Dendritic cell treated with granulocyte-macrophage colony-stimulating factor and Interleukin-4, amounts not matched to agents 40 ng/mL and 50 ng/mL, for 4 days (primary cell): ENCODE results near the gene IFI44.

ENCODE experiments used
- H3K27ac Mint-ChIP-seq: one replicate; pipeline ENCODE4 v1.8.0; 2022; ENCODE audit warnings: mild to moderate bottlenecking, mixed read lengths
- H3K27me3 Mint-ChIP-seq: one replicate; pipeline ENCODE4 v1.8.0; 2022; ENCODE audit warnings: mild to moderate bottlenecking, mixed read lengths
- H3K36me3 Mint-ChIP-seq: one replicate; pipeline ENCODE4 v1.8.0; 2022; ENCODE audit warnings: low read depth, mixed read lengths
- H3K4me1 Mint-ChIP-seq: one replicate; pipeline ENCODE4 v1.8.0; 2022; ENCODE audit warnings: low read depth, mixed read lengths
- H3K4me3 Mint-ChIP-seq: one replicate; pipeline ENCODE4 v1.8.0; 2022; ENCODE audit warnings: mild to moderate bottlenecking, moderate library complexity, mixed read lengths
- H3K9me3 Mint-ChIP-seq: one replicate; pipeline ENCODE4 v1.8.0; 2022; ENCODE audit warnings: mixed read lengths
- intact Hi-C: fragments of 100-400 bp; cut with micrococcal nuclease; formaldehyde crosslinking; loops from one replicate; pipeline ENCODE4 v1.15.0; 2022

Gene IFI44

GRCh38 chr1:78667939-78668338 is 18.3 kb downstream of the IFI44 start:
- peaks cover under 1% of the 10 kb centered on the region for H3K4me1 Mint-ChIP-seq
- H3K9me3 Mint-ChIP-seq: no peaks in the 10 kb centered on the region
- H3K4me3 Mint-ChIP-seq: no peak overlapping the region
- H3K27me3 Mint-ChIP-seq: no peaks in the 10 kb centered on the region
- H3K27ac Mint-ChIP-seq: no peak overlapping the region
- peaks cover 9% of the 10 kb centered on the region for H3K36me3 Mint-ChIP-seq
- intact Hi-C loops: no loop called here

- Mint-ChIP-seq H3K9me3 (no peaks in the 10 kb centered on the region), H3K27ac (no peak overlapping the region), H3K4me1 (no peaks in the 10 kb centered on the region), H3K4me3 (no peak overlapping the region), H3K27me3 (no peaks in the 10 kb centered on the region), H3K36me3 (peaks cover 4% of the 10 kb centered on the region)
- intact Hi-C loops: no loop called here
Observed at GRCh38 chr1:78668427-78668826, 18.8 kb downstream of the IFI44 start.

GRCh38 chr1:78672428-78672827 is 22.8 kb downstream of the IFI44 start:
- Mint-ChIP-seq H3K27ac (no peak overlapping the region), H3K36me3 (no peaks in the 10 kb centered on the region), H3K9me3 (no peaks in the 10 kb centered on the region), H3K27me3 (no peaks in the 10 kb centered on the region), H3K4me1 (no peaks in the 10 kb centered on the region), H3K4me3 (no peak overlapping the region)
- intact Hi-C loops: no loop called here

GRCh38 chr1:78673120-78673519 is 23.5 kb downstream of the IFI44 start:
- no peaks in the 10 kb centered on the region for H3K36me3 Mint-ChIP-seq
- no peak overlapping the region for H3K27ac Mint-ChIP-seq
- intact Hi-C loops: no loop called here
- no peak overlapping the region for H3K4me3 Mint-ChIP-seq
- H3K4me1 Mint-ChIP-seq: peaks cover 3% of the 10 kb centered on the region
- no peaks in the 10 kb centered on the region for H3K9me3 Mint-ChIP-seq
- H3K27me3 Mint-ChIP-seq: no peaks in the 10 kb centered on the region

- Mint-ChIP-seq H3K4me1 (peaks cover 6% of the 10 kb centered on the region), H3K9me3 (no peaks in the 10 kb centered on the region), H3K27ac (no peak overlapping the region), H3K4me3 (no peak overlapping the region), H3K27me3 (no peaks in the 10 kb centered on the region), H3K36me3 (no peaks in the 10 kb centered on the region)
- intact Hi-C loops: loop anchor here (1.0 to 2.0 kb wide), 2 partner anchors 59 to 532 kb away; no protein-coding TSS in a partner anchor
Observed at GRCh38 chr1:78676347-78676982, 26.8 kb downstream of the IFI44 start.

- Mint-ChIP-seq H3K4me3 (no peak overlapping the region), H3K36me3 (no peaks in the 10 kb centered on the region), H3K9me3 (no peaks in the 10 kb centered on the region), H3K27ac (no peak overlapping the region), H3K4me1 (peaks cover 6% of the 10 kb centered on the region), H3K27me3 (no peaks in the 10 kb centered on the region)
- intact Hi-C loops: loop anchor here (1.0 to 2.0 kb wide), 2 partner anchors 60 to 532 kb away; no protein-coding TSS in a partner anchor
Observed at GRCh38 chr1:78676993-78677392, 27.4 kb downstream of the IFI44 start.

GRCh38 chr1:78677788-78678187 is 28.2 kb downstream of the IFI44 start:
- Mint-ChIP-seq H3K27me3 (no peaks in the 10 kb centered on the region), H3K9me3 (no peaks in the 10 kb centered on the region), H3K4me1 (peaks cover 6% of the 10 kb centered on the region), H3K27ac (no peak overlapping the region), H3K36me3 (no peaks in the 10 kb centered on the region), H3K4me3 (no peak overlapping the region)
- intact Hi-C loops: loop anchor here (2.0 kb wide), 1 partner anchor 533 kb away; no protein-coding TSS in a partner anchor

- Mint-ChIP-seq H3K4me1 (peaks cover 6% of the 10 kb centered on the region), H3K9me3 (no peaks in the 10 kb centered on the region), H3K36me3 (no peaks in the 10 kb centered on the region), H3K27ac (no peak overlapping the region), H3K27me3 (no peaks in the 10 kb centered on the region), H3K4me3 (no peak overlapping the region)
- intact Hi-C loops: no loop called here
Observed at GRCh38 chr1:78678324-78678723, 28.7 kb downstream of the IFI44 start.

GRCh38 chr1:78681265-78681664 is 31.6 kb downstream of the IFI44 start:
- intact Hi-C loops: no loop called here
- H3K36me3 Mint-ChIP-seq: no peaks in the 10 kb centered on the region

GRCh38 chr1:78682496-78682895 is 32.9 kb downstream of the IFI44 start:
- Mint-ChIP-seq H3K4me1 (peaks cover 6% of the 10 kb centered on the region), H3K4me3 (no peak overlapping the region), H3K9me3 (no peaks in the 10 kb centered on the region), H3K27me3 (no peaks in the 10 kb centered on the region), H3K27ac (no peak overlapping the region), H3K36me3 (no peaks in the 10 kb centered on the region)
- intact Hi-C loops: no loop called here

More at GRCh38 chr1:78681265-78681664, 31.6 kb downstream of the IFI44 start:
- Mint-ChIP-seq H3K9me3 (no peaks in the 10 kb centered on the region), H3K27me3 (no peaks in the 10 kb centered on the region), H3K4me1 (peaks cover 6% of the 10 kb centered on the region), H3K27ac (no peak overlapping the region), H3K4me3 (no peak overlapping the region)

GRCh38 chr1:78683079-78683478 is 33.4 kb downstream of the IFI44 start:
- H3K4me3 Mint-ChIP-seq: no peak overlapping the region

GRCh38 chr1:78687315-78687714 is 37.7 kb downstream of the IFI44 start:
- Mint-ChIP-seq H3K27ac (no peak overlapping the region), H3K27me3 (no peaks in the 10 kb centered on the region), H3K36me3 (no peaks in the 10 kb centered on the region), H3K4me1 (no peaks in the 10 kb centered on the region), H3K9me3 (no peaks in the 10 kb centered on the region), H3K4me3 (no peak overlapping the region)
- intact Hi-C loops: no loop called here

More at GRCh38 chr1:78683079-78683478, 33.4 kb downstream of the IFI44 start:
- intact Hi-C loops: no loop called here
- no peaks in the 10 kb centered on the region for H3K9me3 Mint-ChIP-seq
- H3K27ac Mint-ChIP-seq: no peak overlapping the region
- no peaks in the 10 kb centered on the region for H3K27me3 Mint-ChIP-seq
- H3K36me3 Mint-ChIP-seq: no peaks in the 10 kb centered on the region
- peaks cover 3% of the 10 kb centered on the region for H3K4me1 Mint-ChIP-seq

- Mint-ChIP-seq H3K4me1 (no peaks in the 10 kb centered on the region), H3K4me3 (no peak overlapping the region)
- intact Hi-C loops: no loop called here
Observed at GRCh38 chr1:78687914-78688313, 38.3 kb downstream of the IFI44 start.

GRCh38 chr1:78688697-78689096 is 39.1 kb downstream of the IFI44 start:
- Mint-ChIP-seq H3K4me3 (no peak overlapping the region), H3K36me3 (no peaks in the 10 kb centered on the region), H3K27me3 (no peaks in the 10 kb centered on the region), H3K4me1 (no peaks in the 10 kb centered on the region), H3K27ac (no peak overlapping the region), H3K9me3 (no peaks in the 10 kb centered on the region)
- intact Hi-C loops: no loop called here

More at GRCh38 chr1:78687914-78688313, 38.3 kb downstream of the IFI44 start:
- Mint-ChIP-seq H3K27me3 (no peaks in the 10 kb centered on the region), H3K36me3 (no peaks in the 10 kb centered on the region), H3K9me3 (no peaks in the 10 kb centered on the region), H3K27ac (no peak overlapping the region)

- intact Hi-C loops: no loop called here
- no peaks in the 10 kb centered on the region for H3K36me3 Mint-ChIP-seq
- H3K9me3 Mint-ChIP-seq: no peaks in the 10 kb centered on the region
- no peak overlapping the region for H3K27ac Mint-ChIP-seq
- H3K27me3 Mint-ChIP-seq: no peaks in the 10 kb centered on the region
- no peak overlapping the region for H3K4me3 Mint-ChIP-seq
- no peaks in the 10 kb centered on the region for H3K4me1 Mint-ChIP-seq
Observed at GRCh38 chr1:78690516-78690915, 40.9 kb downstream of the IFI44 start.
